HepG2 (cell line): ENCODE data around the gene TRIM9.

Experiments
- BHLHE40 ChIP-seq: IDR thresholded peaks from 2 replicates; pipeline ENCODE4 v1.6.1; 2011; ENCODE audit warnings: low read length, improper control_type of control experiment
- CENPX ChIP-seq: sonication (generic); formaldehyde crosslinking; IDR thresholded peaks from 2 replicates; pipeline ENCODE4 v1.9.0; 2021; ENCODE audit warnings: mild to moderate bottlenecking, missing genetic modification reagents, moderate library complexity
- CREB1 ChIP-seq, 2 experiments: fragments of 450-650 bp in 1 of 2; IDR thresholded peaks; 2 replicates each; pipeline ENCODE4 v1.6.1; 2016 to 2017; ENCODE audit warnings: control low read depth in 1 of 2, mild to moderate bottlenecking in 1 of 2, missing compliant biosample characterization in 1 of 2, missing genetic modification characterization in 1 of 2
- FOXJ3 ChIP-seq: sonication (generic); formaldehyde crosslinking; IDR thresholded peaks from 2 replicates; pipeline ENCODE4 v1.4.0; 2020; ENCODE audit warnings: missing genetic modification reagents, mild to moderate bottlenecking, borderline replicate concordance
- MATR3 ChIP-seq: sonication (generic); formaldehyde crosslinking; IDR thresholded peaks from 2 replicates; pipeline ENCODE4 v1.4.0; 2020; ENCODE audit warnings: missing genetic modification reagents
- MEF2D ChIP-seq: sonication (generic); formaldehyde crosslinking; IDR thresholded peaks from 2 replicates; pipeline ENCODE4 v1.5.1; 2020; ENCODE audit warnings: mild to moderate bottlenecking, missing genetic modification reagents
- SIN3A ChIP-seq: IDR thresholded peaks from 2 replicates; pipeline ENCODE4 v1.6.1; 2011; ENCODE audit warnings: low read depth, mild to moderate bottlenecking, control low read depth, low read length, borderline replicate concordance
- ZBTB39 ChIP-seq: sonication (generic); formaldehyde crosslinking; IDR thresholded peaks from 2 replicates; pipeline ENCODE4 v1.5.0; 2020; ENCODE audit warnings: missing genetic modification reagents
- ZNF318 ChIP-seq: sonication (generic); formaldehyde crosslinking; IDR thresholded peaks from 2 replicates; pipeline ENCODE4 v1.4.0; 2020; ENCODE audit warnings: mild to moderate bottlenecking, missing genetic modification reagents
- TF ChIP-seq, protein P1 (sequence below): sonication (generic); formaldehyde crosslinking; IDR thresholded peaks from 2 replicates; pipeline ENCODE4 v1.4.0; 2020; ENCODE audit warnings: missing genetic modification reagents

DNA sequence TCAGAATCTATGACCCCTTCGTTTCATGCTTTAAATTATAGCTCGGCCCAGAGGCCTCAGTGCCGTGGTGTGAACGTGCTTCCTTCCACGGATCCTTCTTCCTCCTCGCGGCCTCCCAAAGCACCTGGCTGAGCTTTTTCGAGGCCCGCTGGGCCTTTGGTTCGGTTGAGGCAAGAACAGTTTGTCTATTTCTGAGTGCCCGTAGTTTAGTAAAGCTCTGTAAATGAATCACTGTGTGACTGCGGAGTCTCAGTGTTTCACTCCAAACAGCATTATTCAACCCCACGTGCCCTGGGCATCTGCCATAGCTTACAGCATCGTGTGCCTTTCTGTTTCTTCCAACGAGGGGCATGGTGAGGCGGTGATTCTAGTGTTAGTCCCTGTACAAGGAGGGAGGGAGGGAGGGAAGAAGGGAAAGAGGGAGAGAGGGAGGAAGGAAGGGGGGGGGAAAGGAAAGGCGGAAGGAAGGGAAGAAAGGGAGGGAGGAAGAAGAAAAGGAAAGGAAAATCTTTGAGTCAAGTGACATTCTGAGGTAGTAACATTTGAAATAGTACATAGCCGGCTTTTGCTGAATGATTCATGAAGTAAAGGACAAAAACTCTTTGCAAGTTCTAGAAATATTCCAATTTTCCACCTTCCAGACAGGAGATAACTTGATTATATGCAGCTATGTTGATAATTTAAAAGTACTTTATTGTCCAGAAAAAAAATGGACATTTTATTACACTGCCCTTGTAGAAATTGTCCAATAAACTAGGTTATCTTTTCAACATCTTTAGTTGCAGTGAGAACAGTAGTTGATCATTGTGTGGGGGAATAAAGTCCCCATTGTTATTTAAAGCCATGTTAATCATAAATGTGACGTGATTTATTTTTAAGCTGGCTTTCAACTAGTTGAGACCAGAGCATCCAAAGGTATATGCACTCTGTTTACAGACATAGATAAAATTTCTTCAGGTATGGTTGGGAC is 1.2 kb upstream of the TRIM9 start:
- TF ChIP-seq FOXJ3 (no peak), BHLHE40 (no peak), MEF2D (CRISPR knock-in tag) (no peak), ZBTB39 (CRISPR knock-in tag) (no peak), CENPX (CRISPR knock-in tag) (no peak), ZNF318 (CRISPR knock-in tag) (no peak), SIN3A (no peak), CREB1 (IDR thresholded peaks at IDR 0.05) (no peak), CREB1 (CRISPR knock-in tag; IDR thresholded peaks at IDR 0.05) (no peak), MATR3 (CRISPR knock-in tag) (no peak)
- TF ChIP-seq, protein P1, sequence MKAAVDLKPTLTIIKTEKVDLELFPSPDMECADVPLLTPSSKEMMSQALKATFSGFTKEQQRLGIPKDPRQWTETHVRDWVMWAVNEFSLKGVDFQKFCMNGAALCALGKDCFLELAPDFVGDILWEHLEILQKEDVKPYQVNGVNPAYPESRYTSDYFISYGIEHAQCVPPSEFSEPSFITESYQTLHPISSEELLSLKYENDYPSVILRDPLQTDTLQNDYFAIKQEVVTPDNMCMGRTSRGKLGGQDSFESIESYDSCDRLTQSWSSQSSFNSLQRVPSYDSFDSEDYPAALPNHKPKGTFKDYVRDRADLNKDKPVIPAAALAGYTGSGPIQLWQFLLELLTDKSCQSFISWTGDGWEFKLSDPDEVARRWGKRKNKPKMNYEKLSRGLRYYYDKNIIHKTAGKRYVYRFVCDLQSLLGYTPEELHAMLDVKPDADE (CRISPR knock-in tag) = no peak
